ENCODE measurements around the gene MAPK6.

The MAPK6 gene

DNA sequence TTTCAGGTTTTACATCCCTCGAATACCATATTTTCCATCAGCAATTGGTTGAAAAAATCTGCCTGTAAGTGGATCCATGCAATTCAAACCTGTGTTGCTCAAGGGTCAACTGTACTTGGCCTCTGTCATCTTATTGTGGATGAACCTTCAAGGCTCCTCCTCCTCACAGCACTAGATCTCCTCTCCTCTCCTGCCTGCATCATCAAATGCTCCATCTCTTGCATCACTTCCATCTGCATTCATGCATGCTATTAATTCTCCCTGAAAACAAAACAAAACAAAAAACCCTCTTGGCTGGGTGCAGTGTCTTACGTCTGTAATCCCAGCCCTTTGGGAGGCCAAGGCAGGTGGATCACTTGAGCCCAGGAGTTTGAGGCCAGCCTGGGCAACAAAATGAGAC lies 83.4 kb downstream of the MAPK6 start:
- no peak overlapping the region for H3K27ac ChIP-seq (ENCODE audit: low read depth, low read length)
- no peaks in the 10 kb centered on the region for H3K4me1 ChIP-seq (ENCODE audit: control insufficient read depth in 1 of 2, insufficient read depth in 2 of 2, low read length in 2 of 2)
- H3K18ac ChIP-seq (ENCODE audit: low read length), result no peak overlapping the region
- H2BK5ac ChIP-seq (ENCODE audit: low read depth, low read length, poor library complexity), result no peak overlapping the region
- H4K12ac ChIP-seq (ENCODE audit: low read depth, low read length), result no peak overlapping the region
- H3K9me3 ChIP-seq (ENCODE audit: insufficient read depth, low read depth, low read length), result no peaks in the 10 kb centered on the region
- no peak overlapping the region for H3K4me2 ChIP-seq (ENCODE audit: low read length)
- no CpG with 5 or more reads among the region's 2 CpGs for WGBS (ENCODE audit: extremely low coverage, insufficient coverage, insufficient read length)
- H3K9ac ChIP-seq (ENCODE audit: low read length), result no peak overlapping the region
- H3K27me3 ChIP-seq (ENCODE audit: insufficient read depth, low read length), result no peaks in the 10 kb centered on the region
- no peak overlapping the region for H2BK120ac ChIP-seq (ENCODE audit: insufficient read depth, low read length, poor library complexity)
- H3K79me1 ChIP-seq (ENCODE audit: low read length), result no peaks in the 10 kb centered on the region
- DNase-seq, result peak; percentile 35 to 62
- H3K14ac ChIP-seq (ENCODE audit: low read length), result no peak overlapping the region
- no peak overlapping the region for H2AK5ac ChIP-seq (ENCODE audit: low read length)
- no peak overlapping the region for H4K91ac ChIP-seq (ENCODE audit: low read depth, low read length)
- no peaks in the 10 kb centered on the region for H3K36me3 ChIP-seq (ENCODE audit: control insufficient read depth in 1 of 2, insufficient read depth in 2 of 2, low read length in 2 of 2)
- no peak overlapping the region for H3K23ac ChIP-seq (ENCODE audit: low read length)
- H3K79me2 ChIP-seq (ENCODE audit: control insufficient read depth, insufficient read depth, low read length, poor library complexity), result no peaks in the 10 kb centered on the region
- H4K8ac ChIP-seq (ENCODE audit: low read depth, low read length), result no peak overlapping the region
- H3K4ac ChIP-seq (ENCODE audit: low read depth, low read length), result no peak overlapping the region
- no peak overlapping the region for H3K4me3 ChIP-seq (ENCODE audit: low read depth, low read length)
- no peak overlapping the region for H2AFZ ChIP-seq (ENCODE audit: insufficient read depth, low read length, poor library complexity)
- H2BK12ac ChIP-seq (ENCODE audit: low read length), result no peak overlapping the region

DNA sequence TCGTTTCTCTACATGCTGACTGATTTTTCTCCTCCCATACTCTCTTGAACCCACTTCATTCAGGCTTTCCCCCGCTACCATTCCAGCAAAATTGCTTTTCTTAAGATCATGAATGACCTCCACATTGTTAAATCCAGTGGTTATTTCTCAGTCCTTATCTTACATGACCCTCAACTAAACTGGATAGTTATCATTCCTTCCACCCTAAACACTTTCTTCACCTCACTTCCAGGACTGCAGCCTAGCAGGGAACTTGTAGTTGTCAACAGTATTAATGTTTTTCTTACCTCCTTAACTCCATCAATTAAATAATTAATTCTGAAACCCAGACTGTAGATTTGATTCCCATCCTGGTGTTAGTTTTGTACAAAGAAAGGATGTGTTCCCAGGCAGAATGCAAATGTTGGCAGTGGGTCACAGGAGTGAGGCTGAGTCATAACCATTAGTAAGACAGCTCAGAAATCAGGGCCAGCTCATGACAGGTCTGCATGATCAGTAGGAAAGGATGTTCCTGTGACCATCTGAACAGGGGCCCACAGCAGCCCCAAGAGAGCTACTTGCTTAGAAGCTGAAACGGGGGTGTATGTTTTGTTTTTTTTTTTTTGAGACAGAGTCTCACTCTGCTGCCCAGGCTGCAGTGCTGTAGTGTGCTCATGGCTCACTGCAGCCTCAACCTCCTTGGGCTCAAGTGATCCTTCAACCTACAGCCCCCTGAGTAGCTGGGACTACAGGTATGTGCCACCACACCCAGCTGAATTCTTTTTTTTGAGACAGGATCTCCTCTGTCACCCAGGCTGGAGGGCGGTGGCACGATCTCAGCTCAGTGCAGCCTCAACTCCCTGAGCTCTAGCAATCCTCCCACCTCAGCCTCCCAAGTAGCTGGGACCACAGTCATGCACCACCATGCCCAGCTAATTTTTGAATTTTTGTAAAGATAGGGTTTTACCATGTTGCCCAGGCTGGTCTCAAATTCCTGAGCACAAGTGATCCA lies 84.5 kb downstream of the MAPK6 start:
- no peaks in the 10 kb centered on the region for H3K9me3 ChIP-seq (ENCODE audit: insufficient read depth, low read depth, low read length)
- no peak overlapping the region for H2BK5ac ChIP-seq (ENCODE audit: low read depth, low read length, poor library complexity)
- H2AFZ ChIP-seq (ENCODE audit: insufficient read depth, low read length, poor library complexity), result no peak overlapping the region
- no peak overlapping the region for H4K12ac ChIP-seq (ENCODE audit: low read depth, low read length)
- H3K79me1 ChIP-seq (ENCODE audit: low read length), result no peaks in the 10 kb centered on the region
- H3K27ac ChIP-seq (ENCODE audit: low read depth, low read length), result no peak overlapping the region
- H3K23ac ChIP-seq (ENCODE audit: low read length), result no peak overlapping the region
- no peaks in the 10 kb centered on the region for H3K27me3 ChIP-seq (ENCODE audit: insufficient read depth, low read length)
- no peak overlapping the region for H2BK120ac ChIP-seq (ENCODE audit: insufficient read depth, low read length, poor library complexity)
- no peak overlapping the region for H3K4me3 ChIP-seq (ENCODE audit: low read depth, low read length)
- H2AK5ac ChIP-seq (ENCODE audit: low read length), result no peak overlapping the region
- no CpG with 5 or more reads among the region's 5 CpGs for WGBS (ENCODE audit: extremely low coverage, insufficient coverage, insufficient read length)
- no peak overlapping the region for H3K9ac ChIP-seq (ENCODE audit: low read length)
- DNase-seq, result peak; percentile 59 to 67
- H4K91ac ChIP-seq (ENCODE audit: low read depth, low read length), result no peak overlapping the region
- H3K79me2 ChIP-seq (ENCODE audit: control insufficient read depth, insufficient read depth, low read length, poor library complexity), result no peaks in the 10 kb centered on the region
- no peak overlapping the region for H3K4ac ChIP-seq (ENCODE audit: low read depth, low read length)
- no peaks in the 10 kb centered on the region for H3K4me1 ChIP-seq (ENCODE audit: control insufficient read depth in 1 of 2, insufficient read depth in 2 of 2, low read length in 2 of 2)
- no peaks in the 10 kb centered on the region for H3K36me3 ChIP-seq (ENCODE audit: control insufficient read depth in 1 of 2, insufficient read depth in 2 of 2, low read length in 2 of 2)
- H3K14ac ChIP-seq (ENCODE audit: low read length), result no peak overlapping the region
- H4K8ac ChIP-seq (ENCODE audit: low read depth, low read length), result no peak overlapping the region
- H2BK12ac ChIP-seq (ENCODE audit: low read length), result no peak overlapping the region
- H3K4me2 ChIP-seq (ENCODE audit: low read length), result no peak overlapping the region
- H3K18ac ChIP-seq (ENCODE audit: low read length), result no peak overlapping the region

DNA sequence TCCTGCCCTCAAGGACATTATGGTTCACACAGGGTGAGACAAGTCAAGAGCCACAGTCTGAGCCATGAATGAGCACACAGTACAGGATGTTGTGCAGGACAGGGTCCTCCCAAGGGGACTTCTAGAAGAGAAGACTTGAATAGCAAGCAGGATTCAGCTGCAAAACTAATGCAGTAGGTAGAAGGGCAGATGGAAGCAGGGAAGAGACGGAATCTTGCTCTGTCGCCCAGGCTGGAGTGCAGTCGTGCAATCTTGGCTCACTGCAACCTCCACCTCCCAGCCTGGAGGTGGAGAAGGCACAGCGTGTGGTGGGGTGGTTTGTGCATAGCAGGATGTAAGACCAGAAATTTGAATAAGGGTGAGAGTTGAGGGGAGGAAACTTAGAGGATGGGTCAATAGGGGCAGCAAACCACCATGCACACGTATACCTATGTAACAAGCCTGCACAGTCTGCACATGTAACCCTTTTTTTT lies 85.5 kb downstream of the MAPK6 start:
- DNase-seq, result no peak
- Histone ChIP-seq H3K79me2 (ENCODE audit: control insufficient read depth, insufficient read depth, low read length, poor library complexity) (no peaks in the 10 kb centered on the region), H3K4ac (ENCODE audit: low read depth, low read length) (no peak overlapping the region), H4K12ac (ENCODE audit: low read depth, low read length) (no peak overlapping the region), H3K9me3 (ENCODE audit: insufficient read depth, low read depth, low read length) (no peaks in the 10 kb centered on the region), H3K4me1 (ENCODE audit: control insufficient read depth in 1 of 2, insufficient read depth in 2 of 2, low read length in 2 of 2) (no peaks in the 10 kb centered on the region), H2BK12ac (ENCODE audit: low read length) (no peak overlapping the region), H3K36me3 (ENCODE audit: control insufficient read depth in 1 of 2, insufficient read depth in 2 of 2, low read length in 2 of 2) (no peaks in the 10 kb centered on the region), H3K79me1 (ENCODE audit: low read length) (no peaks in the 10 kb centered on the region), H3K27ac (ENCODE audit: low read depth, low read length) (no peak overlapping the region), H2AFZ (ENCODE audit: insufficient read depth, low read length, poor library complexity) (no peak overlapping the region), H2BK5ac (ENCODE audit: low read depth, low read length, poor library complexity) (no peak overlapping the region), H2AK5ac (ENCODE audit: low read length) (no peak overlapping the region), H3K4me3 (ENCODE audit: low read depth, low read length) (no peak overlapping the region), H3K14ac (ENCODE audit: low read length) (no peak overlapping the region), H2BK120ac (ENCODE audit: insufficient read depth, low read length, poor library complexity) (no peak overlapping the region), H3K4me2 (ENCODE audit: low read length) (no peak overlapping the region), H3K27me3 (ENCODE audit: insufficient read depth, low read length) (no peaks in the 10 kb centered on the region), H4K91ac (ENCODE audit: low read depth, low read length) (no peak overlapping the region), H3K18ac (ENCODE audit: low read length) (no peak overlapping the region), H3K9ac (ENCODE audit: low read length) (no peak overlapping the region), H4K8ac (ENCODE audit: low read depth, low read length) (no peak overlapping the region), H3K23ac (ENCODE audit: low read length) (no peak overlapping the region)
- no CpG with 5 or more reads among the region's 5 CpGs for WGBS (ENCODE audit: extremely low coverage, insufficient coverage, insufficient read length)

DNA sequence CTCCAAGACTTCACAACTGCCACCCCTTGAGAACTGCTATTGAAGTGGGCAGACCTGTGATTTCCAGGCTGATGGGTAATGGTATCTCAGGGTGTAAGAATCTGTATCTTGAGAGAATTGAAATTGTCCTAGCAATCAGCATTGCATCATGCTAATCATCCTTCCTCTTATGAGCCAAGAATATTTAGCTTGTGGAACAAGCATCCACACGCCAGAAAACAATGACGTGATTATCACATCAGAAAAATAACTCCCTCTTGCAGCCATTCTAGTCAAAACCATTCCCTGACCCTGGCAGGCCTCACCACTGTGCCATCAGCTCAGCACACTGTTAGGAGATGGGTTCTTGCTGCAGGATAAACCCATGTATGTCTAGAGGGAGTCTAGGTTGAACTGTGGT lies 86.8 kb downstream of the MAPK6 start:
- no peak overlapping the region for H2BK12ac ChIP-seq (ENCODE audit: low read length)
- H3K27me3 ChIP-seq (ENCODE audit: insufficient read depth, low read length), result no peaks in the 10 kb centered on the region
- no peak overlapping the region for H4K12ac ChIP-seq (ENCODE audit: low read depth, low read length)
- H3K4me2 ChIP-seq (ENCODE audit: low read length), result no peak overlapping the region
- H3K4me3 ChIP-seq (ENCODE audit: low read depth, low read length), result no peak overlapping the region
- H3K9ac ChIP-seq (ENCODE audit: low read length), result no peak overlapping the region
- no peak overlapping the region for H2AFZ ChIP-seq (ENCODE audit: insufficient read depth, low read length, poor library complexity)
- no CpG with 5 or more reads among the region's 2 CpGs for WGBS (ENCODE audit: extremely low coverage, insufficient coverage, insufficient read length)
- DNase-seq, result no peak
- H3K9me3 ChIP-seq (ENCODE audit: insufficient read depth, low read depth, low read length), result no peaks in the 10 kb centered on the region
- no peak overlapping the region for H3K27ac ChIP-seq (ENCODE audit: low read depth, low read length)
- H3K18ac ChIP-seq (ENCODE audit: low read length), result no peak overlapping the region
- no peak overlapping the region for H4K8ac ChIP-seq (ENCODE audit: low read depth, low read length)
- H2BK5ac ChIP-seq (ENCODE audit: low read depth, low read length, poor library complexity), result no peak overlapping the region
- no peak overlapping the region for H3K14ac ChIP-seq (ENCODE audit: low read length)
- H3K79me1 ChIP-seq (ENCODE audit: low read length), result no peaks in the 10 kb centered on the region
- no peak overlapping the region for H4K91ac ChIP-seq (ENCODE audit: low read depth, low read length)
- H2AK5ac ChIP-seq (ENCODE audit: low read length), result no peak overlapping the region
- no peak overlapping the region for H2BK120ac ChIP-seq (ENCODE audit: insufficient read depth, low read length, poor library complexity)
- no peak overlapping the region for H3K23ac ChIP-seq (ENCODE audit: low read length)
- H3K79me2 ChIP-seq (ENCODE audit: control insufficient read depth, insufficient read depth, low read length, poor library complexity), result no peaks in the 10 kb centered on the region
- no peaks in the 10 kb centered on the region for H3K4me1 ChIP-seq (ENCODE audit: control insufficient read depth in 1 of 2, insufficient read depth in 2 of 2, low read length in 2 of 2)
- H3K4ac ChIP-seq (ENCODE audit: low read depth, low read length), result no peak overlapping the region
- no peaks in the 10 kb centered on the region for H3K36me3 ChIP-seq (ENCODE audit: control insufficient read depth in 1 of 2, insufficient read depth in 2 of 2, low read length in 2 of 2)

All from trophoblast cell (in vitro differentiated cells and primary cell).